GM19023 (cell line): ENCODE results near the gene ORC4.
"Not testable (repeated sequence)": the region's sequence is repeated elsewhere in the genome, so short reads cannot be mapped to it uniquely, and the experiment has no call there.

Experiments
- ATAC-seq: cut with Tn5 transposase; IDR thresholded peaks from one replicate; pipeline ENCODE4 v1.9.1; 2021; ENCODE audit warnings: mild to moderate bottlenecking, moderate library complexity; ENCODE audit not compliant: unreplicated experiment

Gene ORC4

GRCh38 chr2:148021059-148021861, 723 bp upstream of the ORC4 start, which contains the start of gene MBD5:
MBD5 (plus strand) TSS chr2:148021091.
- peak; percentile 41 for ATAC-seq

- no peak for ATAC-seq
Measured at GRCh38 chr2:148014616-148015015, 5.9 kb downstream of the ORC4 start.

- no peak for ATAC-seq
Measured at GRCh38 chr2:148013876-148014275, 6.7 kb downstream of the ORC4 start.

GRCh38 chr2:148008411-148008810, 12.1 kb downstream of the ORC4 start:
- not testable (repeated sequence) for ATAC-seq

- no peak for ATAC-seq
Measured at GRCh38 chr2:148007219-148007900, 13.2 kb downstream of the ORC4 start.

GRCh38 chr2:148006249-148007007, 14.1 kb downstream of the ORC4 start:
- ATAC-seq, result no peak

- not testable (repeated sequence) for ATAC-seq
Measured at GRCh38 chr2:148002420-148002819, 18.1 kb downstream of the ORC4 start.

GRCh38 chr2:148000095-148000494, 20.4 kb downstream of the ORC4 start:
- no peak for ATAC-seq

- ATAC-seq, result no peak
Measured at GRCh38 chr2:147999126-147999525, 21.4 kb downstream of the ORC4 start.

- ATAC-seq, result no peak
Measured at GRCh38 chr2:147998203-147998602, 22.3 kb downstream of the ORC4 start.

- no peak for ATAC-seq
Measured at GRCh38 chr2:147996828-147997227, 23.7 kb downstream of the ORC4 start.

GRCh38 chr2:147994965-147995364, 25.6 kb downstream of the ORC4 start:
- ATAC-seq, result not testable (repeated sequence)

- ATAC-seq, result no peak
Measured at GRCh38 chr2:147989809-147990403, 30.6 kb downstream of the ORC4 start.

- ATAC-seq, result no peak
Measured at GRCh38 chr2:147989102-147989501, 31.4 kb downstream of the ORC4 start.

- no peak for ATAC-seq
Measured at GRCh38 chr2:147980940-147981528, 39.5 kb downstream of the ORC4 start.

- no peak for ATAC-seq
Measured at GRCh38 chr2:147977679-147978078, 42.9 kb downstream of the ORC4 start.

GRCh38 chr2:147976102-147976501, 44.4 kb downstream of the ORC4 start:
- no peak for ATAC-seq

- ATAC-seq, result no peak
Measured at GRCh38 chr2:147968571-147968970, 52.0 kb downstream of the ORC4 start.

- ATAC-seq, result no peak
Measured at GRCh38 chr2:147952118-147952517, 68.4 kb downstream of the ORC4 start.

- no peak for ATAC-seq
Measured at GRCh38 chr2:147945660-147946059, 74.9 kb downstream of the ORC4 start.

GRCh38 chr2:147939313-147939712, 81.2 kb downstream of the ORC4 start:
- ATAC-seq, result no peak
